HG02571 (cell line): Measurements from ENCODE around the gene BCKDHA.
A peak's percentile ranks its signal among the peaks of the same experiment; 100 is the strongest.
"Not testable (repeated sequence)": the region's sequence is repeated elsewhere in the genome, so short reads cannot be mapped to it uniquely, and the experiment has no call there.

Experiments used
- ATAC-seq: cut with Tn5 transposase; IDR thresholded peaks from one replicate; pipeline ENCODE4 v1.9.1; 2021; ENCODE audit warnings: mild to moderate bottlenecking, moderate library complexity; ENCODE audit not compliant: unreplicated experiment

Gene BCKDHA

GRCh38 chr19:41424335-41425173 is 26.9 kb downstream of the BCKDHA start:
- no peak for ATAC-seq

- ATAC-seq = no peak
Measured at GRCh38 chr19:41425174-41426115, 27.8 kb downstream of the BCKDHA start.

- no peak for ATAC-seq
Measured at GRCh38 chr19:41426116-41426841, 28.7 kb downstream of the BCKDHA start.

GRCh38 chr19:41426952-41427646 is 29.5 kb downstream of the BCKDHA start, which contains the start of gene B3GNT8:
Gene B3GNT8, minus strand, starts transcription at chr19:41427374. Its CDS starts 596 bp downstream, at chr19:41426778.
- no peak for ATAC-seq

GRCh38 chr19:41427647-41428480 is 30.2 kb downstream of the BCKDHA start:
- no peak for ATAC-seq

- no peak for ATAC-seq
Measured at GRCh38 chr19:41428481-41428859, 30.9 kb downstream of the BCKDHA start.

GRCh38 chr19:41430922-41431321 is 33.3 kb downstream of the BCKDHA start:
- ATAC-seq = no peak

- no peak for ATAC-seq
Measured at GRCh38 chr19:41431426-41432386, 34.1 kb downstream of the BCKDHA start.

- no peak for ATAC-seq
Measured at GRCh38 chr19:41433171-41433570, 35.6 kb downstream of the BCKDHA start.

GRCh38 chr19:41434450-41434849 is 36.8 kb downstream of the BCKDHA start:
- ATAC-seq = no peak

GRCh38 chr19:41435376-41435775 is 37.8 kb downstream of the BCKDHA start:
- ATAC-seq = not testable (repeated sequence)

- ATAC-seq = no peak
Measured at GRCh38 chr19:41435936-41436673, 38.5 kb downstream of the BCKDHA start.

- no peak for ATAC-seq
Measured at GRCh38 chr19:41436674-41436951, 39.0 kb downstream of the BCKDHA start.

- ATAC-seq = no peak
Measured at GRCh38 chr19:41437944-41438574, 40.4 kb downstream of the BCKDHA start.

GRCh38 chr19:41439441-41440222 is 42.0 kb downstream of the BCKDHA start, which contains the start of gene DMAC2:
Gene DMAC2, minus strand, starts transcription at chr19:41439912. Its CDS starts 13 bp downstream, at chr19:41439899.
- peak; percentile 79 for ATAC-seq

GRCh38 chr19:41441321-41441945 is 43.8 kb downstream of the BCKDHA start:
- no peak for ATAC-seq
